Putamen (tissue), 1 donor: Measurements from ENCODE around the gene CTU1.
A peak's percentile ranks its signal among the peaks of the same experiment; 100 is the strongest.
"Not testable (repeated sequence)": the region's sequence is repeated elsewhere in the genome, so short reads cannot be mapped to it uniquely, and the experiment has no call there.

Experiments used
- DNase-seq: peaks from one replicate; pipeline ENCODE4 v3.0.0-alpha.2; 2016; ENCODE audit warnings: low spot score

CTU1 gene

DNA sequence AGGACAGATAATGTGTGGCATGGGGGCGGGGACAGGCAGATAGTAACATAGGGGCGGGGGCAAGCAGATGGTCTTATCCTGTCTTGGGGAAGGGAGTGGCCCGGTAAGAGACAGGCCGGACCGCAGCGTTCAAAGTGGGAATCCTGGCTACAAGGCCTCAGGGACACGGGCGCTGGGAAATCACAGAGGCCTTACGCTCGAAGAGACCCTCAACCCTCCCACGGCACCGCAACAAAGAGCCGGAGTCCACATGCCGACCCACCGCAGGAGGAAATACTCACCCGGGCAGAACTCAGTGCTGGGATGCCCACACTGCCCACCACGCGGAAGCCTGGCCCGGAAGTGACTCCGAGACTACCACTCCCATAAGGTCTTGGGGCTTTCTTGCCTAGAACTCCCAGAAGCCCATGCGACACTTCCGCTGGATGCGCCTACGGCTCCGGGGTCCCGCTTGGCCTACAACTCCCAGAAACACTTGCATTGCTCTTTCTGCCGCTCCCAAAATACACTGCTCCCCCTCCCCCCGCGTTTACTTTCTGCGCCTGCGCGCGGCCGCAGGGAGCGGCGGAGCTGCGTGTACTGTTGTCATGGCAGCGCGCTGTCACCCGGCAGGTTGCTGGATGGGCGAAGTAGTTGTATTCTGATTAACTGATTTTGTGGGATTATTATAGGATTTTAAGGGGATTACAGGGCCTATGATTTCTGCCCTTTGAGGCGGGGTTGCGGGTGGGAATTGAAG, at the start of gene CTU1:
Gene CTU1, minus strand, starts transcription at position 344 of the 739 bp plus-strand sequence. CDS start 3,840 bp downstream, outside the sequence.
- peak; percentile 100 for DNase-seq

GRCh38 chr19:51157265-51157664, 49.1 kb upstream of the CTU1 start:
- DNase-seq, result no peak

- no peak for DNase-seq
Observed at GRCh38 chr19:51156710-51157109, 48.5 kb upstream of the CTU1 start.

DNA sequence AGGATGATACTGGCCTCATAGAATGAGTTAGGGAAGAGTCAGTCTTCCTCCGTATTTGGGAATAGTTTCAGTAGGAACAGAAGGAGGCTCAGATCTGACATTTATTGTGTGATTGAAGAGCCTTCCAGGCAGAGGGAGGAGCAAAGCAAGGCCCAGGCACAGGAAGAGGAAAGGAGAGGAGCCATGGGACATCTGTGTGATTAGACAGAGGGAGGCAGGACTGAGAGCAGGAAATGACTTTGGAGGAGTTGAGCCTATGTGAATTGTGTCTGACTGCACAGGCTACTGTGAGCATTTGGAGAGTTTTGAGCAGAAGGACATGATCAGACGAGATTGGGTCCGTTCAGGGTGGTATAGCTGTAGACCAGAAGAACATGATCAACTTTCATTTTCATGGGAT, 42.4 kb upstream of the CTU1 start:
- no peak for DNase-seq

GRCh38 chr19:51148580-51148979, 40.4 kb upstream of the CTU1 start:
- no peak for DNase-seq

DNA sequence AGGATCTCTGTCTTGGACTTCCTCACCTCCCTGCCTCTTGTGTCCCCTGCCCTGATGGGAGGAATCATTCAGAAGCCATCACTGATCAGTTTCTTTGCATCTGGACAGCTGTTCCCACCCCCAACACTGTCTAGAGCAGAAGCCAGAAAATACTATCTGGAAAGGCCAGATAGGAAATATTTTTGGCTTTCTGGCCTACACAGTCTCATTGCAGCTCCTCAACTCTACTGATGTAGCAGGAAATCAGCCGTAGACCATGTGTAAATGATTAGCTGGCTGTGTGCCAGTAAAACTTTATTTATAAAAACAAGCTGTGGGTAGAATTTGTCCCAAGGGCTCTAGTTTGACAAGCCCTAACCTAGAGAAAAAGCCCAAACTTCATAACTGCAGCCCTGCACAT, 39.5 kb upstream of the CTU1 start:
- DNase-seq, result no peak

GRCh38 chr19:51146751-51147150, 38.5 kb upstream of the CTU1 start:
- DNase-seq, result no peak

DNA sequence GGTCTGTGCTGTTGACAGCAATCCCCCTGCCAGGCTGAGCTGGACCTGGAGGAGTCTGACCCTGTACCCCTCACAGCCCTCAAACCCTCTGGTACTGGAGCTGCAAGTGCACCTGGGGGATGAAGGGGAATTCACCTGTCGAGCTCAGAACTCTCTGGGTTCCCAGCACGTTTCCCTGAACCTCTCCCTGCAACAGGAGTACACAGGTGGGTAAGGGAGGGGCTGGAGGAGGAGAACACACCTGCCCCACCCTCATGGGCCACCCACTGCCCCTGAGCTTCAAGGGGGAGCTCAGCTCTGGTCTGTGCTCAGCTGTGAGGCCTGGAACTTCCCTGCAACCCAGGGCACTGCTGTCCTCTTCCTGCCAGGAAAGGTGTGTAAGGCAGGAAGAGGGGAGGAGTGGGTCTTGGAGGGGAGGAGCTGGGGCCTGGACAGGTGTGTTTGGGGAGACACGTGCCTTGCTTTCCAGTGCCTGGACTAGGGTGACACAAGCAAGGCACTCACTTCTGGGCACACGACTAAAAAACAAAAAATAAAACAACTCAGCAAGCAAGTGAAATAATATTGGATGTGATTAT, 37.8 kb upstream of the CTU1 start:
- DNase-seq, result no peak

DNA sequence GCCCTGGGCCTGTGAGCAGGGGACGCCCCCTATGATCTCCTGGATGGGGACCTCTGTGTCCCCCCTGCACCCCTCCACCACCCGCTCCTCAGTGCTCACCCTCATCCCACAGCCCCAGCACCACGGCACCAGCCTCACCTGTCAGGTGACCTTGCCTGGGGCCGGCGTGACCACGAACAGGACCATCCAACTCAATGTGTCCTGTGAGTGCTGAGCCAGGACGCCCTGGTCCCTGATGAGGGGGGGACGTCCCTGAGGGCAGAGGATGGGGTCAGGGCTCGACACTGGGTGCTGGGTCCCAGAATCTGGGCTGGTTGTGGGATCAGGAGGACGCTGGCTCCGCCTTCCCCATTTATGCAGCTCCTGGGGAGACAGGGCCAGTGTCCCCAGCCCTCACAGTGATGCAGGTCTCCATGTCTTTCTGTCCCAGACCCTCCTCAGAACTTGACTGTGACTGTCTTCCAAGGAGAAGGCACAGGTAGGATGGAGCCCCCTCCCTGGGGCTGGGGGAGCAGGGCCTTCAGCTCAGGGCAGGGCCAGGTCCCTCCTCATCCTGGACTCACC, 36.4 kb upstream of the CTU1 start:
- no peak for DNase-seq

- no peak for DNase-seq
Observed at GRCh38 chr19:51143486-51143885, 35.3 kb upstream of the CTU1 start.

DNA sequence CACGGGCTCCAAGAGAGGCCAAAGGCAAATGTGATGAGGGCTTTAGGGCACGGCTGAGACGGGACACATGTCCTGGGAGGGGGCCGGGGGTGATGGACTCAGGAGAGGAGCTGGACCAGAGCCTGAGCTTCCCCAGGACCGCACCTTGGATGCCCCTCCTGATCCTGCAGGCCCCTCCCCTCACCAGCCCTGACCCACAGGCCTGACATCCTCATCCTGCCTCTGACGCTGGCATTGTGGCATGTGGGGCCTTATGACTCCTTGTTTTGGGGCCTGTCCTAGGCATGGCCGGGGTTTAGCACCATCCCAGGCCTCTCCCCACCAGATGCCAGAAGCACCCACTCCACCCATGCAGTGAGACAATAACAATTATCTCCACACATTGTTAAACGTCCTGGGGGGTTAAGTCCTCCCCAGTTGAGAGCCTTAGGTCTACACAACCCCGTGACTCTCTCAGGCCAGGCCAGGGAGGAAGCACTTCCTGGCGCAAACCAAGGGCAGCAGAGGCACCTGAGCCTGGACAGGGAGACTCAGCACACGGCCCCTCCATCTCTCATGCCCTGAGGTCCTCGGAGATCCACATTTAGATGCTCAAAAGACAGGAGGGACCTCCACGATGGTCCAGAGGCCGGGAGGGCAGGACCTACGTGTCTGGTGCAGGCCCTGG, 34.7 kb upstream of the CTU1 start:
- DNase-seq, result not testable (repeated sequence)

DNA sequence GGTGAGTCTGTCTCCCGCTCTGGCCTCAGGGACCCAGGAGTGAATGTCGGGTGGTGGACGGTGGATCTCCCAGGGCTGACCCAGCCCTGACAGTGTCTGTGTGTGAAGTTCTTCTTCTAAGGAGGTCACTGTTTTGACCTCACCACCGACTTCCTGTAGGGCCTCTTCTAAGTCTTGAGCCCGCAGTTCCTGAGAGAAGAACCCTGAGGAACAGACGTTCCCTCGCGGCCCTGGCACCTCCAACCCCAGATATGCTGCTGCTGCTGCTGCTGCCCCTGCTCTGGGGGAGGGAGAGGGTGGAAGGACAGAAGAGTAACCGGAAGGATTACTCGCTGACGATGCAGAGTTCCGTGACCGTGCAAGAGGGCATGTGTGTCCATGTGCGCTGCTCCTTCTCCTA, 33.9 kb upstream of the CTU1 start, which contains the start of gene SIGLEC7:
Gene SIGLEC7, plus strand, starts transcription at position 183 of the 400 bp plus-strand sequence. Its CDS starts 69 bp downstream, at position 252.
- no peak for DNase-seq

- DNase-seq, result no peak
Observed at GRCh38 chr19:51141181-51141580, 33.0 kb upstream of the CTU1 start.

DNA sequence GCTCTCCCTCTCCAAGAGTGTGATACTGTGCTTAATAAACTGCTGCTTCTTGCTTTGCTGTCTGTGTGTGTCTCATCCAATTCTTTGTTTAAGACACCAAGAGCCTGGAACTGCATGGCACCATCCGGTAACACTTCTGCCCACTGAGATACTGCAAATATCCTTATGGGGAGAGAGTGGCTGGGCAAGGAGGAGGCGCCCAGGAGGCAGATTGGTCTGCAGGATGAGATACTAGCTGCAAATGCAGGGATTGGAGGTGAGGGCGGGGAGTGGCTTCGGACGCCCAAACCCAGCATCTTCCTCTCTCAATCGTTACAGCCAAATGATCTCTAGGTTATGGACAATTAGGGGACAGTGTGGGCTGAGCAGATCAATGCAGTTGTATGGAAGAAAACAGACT, 32.2 kb upstream of the CTU1 start:
- no peak for DNase-seq

- DNase-seq, result peak; percentile 24
Observed at GRCh38 chr19:51139299-51140014, 31.2 kb upstream of the CTU1 start.

- DNase-seq, result no peak
Observed at GRCh38 chr19:51138549-51138979, 30.4 kb upstream of the CTU1 start.

DNA sequence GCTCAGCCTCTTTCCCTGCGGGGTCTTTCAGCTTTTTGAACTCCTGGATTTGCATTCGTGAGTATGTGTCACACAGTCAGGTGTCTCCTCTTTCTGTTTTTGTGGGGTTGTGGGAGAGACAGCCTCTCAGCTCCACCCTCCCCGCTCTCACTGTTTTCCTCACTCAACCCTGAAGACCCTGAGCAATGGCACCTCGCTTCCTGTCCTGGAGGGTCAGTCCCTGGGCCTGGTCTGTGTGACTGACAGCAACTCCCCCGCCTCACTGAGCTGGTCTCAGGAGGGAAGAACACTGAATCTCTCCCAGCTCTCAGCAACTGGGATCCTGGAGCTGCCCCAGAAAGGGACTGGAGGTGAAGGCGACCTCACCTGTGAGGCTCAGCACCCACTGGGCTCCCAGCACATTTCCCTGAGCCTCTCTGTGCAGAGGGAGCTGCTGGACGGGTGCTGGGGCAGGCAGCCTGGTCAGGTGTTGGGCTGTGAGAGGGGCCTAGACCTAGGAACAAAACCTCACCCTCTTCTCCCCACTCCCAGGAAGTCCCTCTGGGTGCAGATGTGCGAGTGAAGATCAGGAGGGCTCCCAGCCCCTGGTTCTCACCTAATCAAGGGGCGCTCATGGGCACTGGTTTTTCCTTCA, 29.7 kb upstream of the CTU1 start:
- no peak for DNase-seq

- DNase-seq, result no peak
Observed at GRCh38 chr19:51136851-51137551, 28.8 kb upstream of the CTU1 start.

DNA sequence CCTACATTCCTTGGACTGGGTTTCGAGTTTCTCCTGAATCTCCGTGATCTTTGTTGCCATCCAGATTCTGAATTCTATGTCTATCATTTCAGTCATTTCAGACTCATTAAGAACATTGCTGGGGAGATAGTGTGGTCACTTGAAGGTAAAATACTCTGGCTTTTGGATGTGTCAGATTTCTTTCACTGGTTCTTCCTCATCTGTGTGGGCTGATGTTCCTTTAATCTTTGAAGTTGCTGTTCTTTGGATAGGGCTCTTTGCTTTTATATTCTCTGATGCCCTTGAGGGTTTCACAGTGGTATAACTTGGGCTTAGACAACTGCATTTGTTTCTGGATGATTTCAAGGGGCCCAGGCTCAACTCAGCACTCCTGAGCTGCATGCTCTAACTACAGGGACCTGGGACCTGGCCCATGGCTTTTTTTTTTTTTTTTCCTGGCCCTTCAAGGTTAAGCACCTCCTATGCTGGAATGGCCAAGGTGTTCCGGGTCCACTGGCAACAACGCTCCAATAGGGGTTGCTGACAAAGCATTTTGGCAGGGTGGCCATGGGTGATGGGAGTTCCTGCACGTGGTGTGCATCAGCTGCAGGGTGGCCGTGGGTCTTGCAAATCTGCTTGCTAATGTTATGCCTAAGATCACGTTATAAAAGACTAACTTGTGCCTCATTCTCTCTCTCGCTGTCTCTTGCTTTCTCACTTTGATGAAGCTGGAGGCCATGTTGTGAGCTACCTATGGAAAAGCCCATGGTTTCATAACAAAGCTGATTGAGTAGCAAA, 28.0 kb upstream of the CTU1 start:
- DNase-seq, result no peak

- DNase-seq, result no peak
Observed at GRCh38 chr19:51135004-51135403, 26.8 kb upstream of the CTU1 start.
